A549 (cell line): Measurements from ENCODE around the gene ASB7. TPM values are rescaled to one million over a fixed set of nuclear protein-coding genes. Genes with fewer than 3 reads are reported as not detected.

Experiments
- ATAC-seq, 2 experiments: fragments of 200-7000 bp in 1 of 2; fragments of >200 bp in 1 of 2; cut with Nextera tagmentation in 1 of 2; cut with Tn5 transposase in 1 of 2; 3 replicates each; pipeline versions ENCODE4 v1.8.0 to v1.9.1; 2018 to 2020; ENCODE audit warnings: mild to moderate bottlenecking in 1 of 2, moderate library complexity in 1 of 2
- CTCF ChIA-PET: fragments of 300-600 bp; sonication (Branson Sonifier 250); formaldehyde crosslinking; extraction: SDS; loops from one replicate; lab custom pipeline; 2021; ENCODE audit warnings: antibody characterized with exemption, inconsistent platforms; lab: Yijun Ruan, JAX
- POLR2A ChIA-PET: fragments of 350-600 bp; formaldehyde crosslinking; extraction: SDS; loops from one replicate; lab custom pipeline; 2021; ENCODE audit warnings: antibody characterized with exemption, inconsistent platforms; lab: Yijun Ruan, JAX
- DNase-seq, 2 experiments: peaks; one replicate each; pipeline versions ENCODE4 v3.0.0 to v3.0.0-alpha.2; 2011 to 2016; ENCODE audit warnings: low read depth in 1 of 2, low spot score in 1 of 2
- FAIRE-seq: peaks from 2 replicates; lab custom pipeline; 2011; peaks lifted over from hg19 to GRCh38; lab: Jason Lieb, UNC
- H3K27ac ChIP-seq, 2 experiments: fragments of >200 bp; sonication (Bioruptor Twin); formaldehyde crosslinking; 3 replicates each; pipeline ENCODE4 v1.5.1; 2016 to 2017
- H3K4me1 ChIP-seq: fragments of >200 bp; sonication (Bioruptor Twin); formaldehyde crosslinking; 3 replicates; pipeline ENCODE4 v1.6.1; 2016
- H3K4me2 ChIP-seq: fragments of >200 bp; sonication (Bioruptor Twin); formaldehyde crosslinking; 3 replicates; pipeline ENCODE4 v1.6.1; 2016
- H3K4me3 ChIP-seq: fragments of >200 bp; sonication (Bioruptor Twin); formaldehyde crosslinking; 3 replicates; pipeline ENCODE4 v1.5.1; 2016
- H3K9me3 ChIP-seq: fragments of >200 bp; sonication (Bioruptor Twin); formaldehyde crosslinking; 3 replicates; pipeline ENCODE4 v1.6.1; 2016
- CEBPB ChIP-seq, 2 experiments: fragments of >200 bp in 1 of 2; sonication (Bioruptor Twin) in 1 of 2; formaldehyde crosslinking in 1 of 2; IDR thresholded peaks; 2 replicates each; pipeline ENCODE4 v1.6.1; 2012 to 2016
- CHD2 ChIP-seq: fragments of 150-350 bp; IDR thresholded peaks from 2 replicates; pipeline ENCODE4 v1.6.1; 2014; ENCODE audit warnings: low read length; ENCODE audit not compliant: partially characterized antibody
- CHD4 ChIP-seq: fragments of 200-600 bp; sonication (generic); IDR thresholded peaks from 2 replicates; pipeline ENCODE4 v1.6.1; 2016; ENCODE audit warnings: antibody characterized with exemption, mild to moderate bottlenecking, borderline replicate concordance
- EP300 ChIP-seq, 2 experiments: fragments of >200 bp; sonication (Bioruptor Twin); formaldehyde crosslinking; IDR thresholded peaks; 2 replicates in 1 of 2; 3 replicates in 1 of 2; pipeline ENCODE4 v1.6.1; 2016 to 2017
- ESRRA ChIP-seq: fragments of 150-350 bp; IDR thresholded peaks from 2 replicates; pipeline ENCODE4 v1.6.1; 2014; ENCODE audit warnings: mild to moderate bottlenecking, low read length, borderline replicate concordance
- FOSL2 ChIP-seq, 2 experiments: fragments of 450-650 bp in 1 of 2; fragments of >200 bp in 1 of 2; sonication (Bioruptor Twin) in 1 of 2; formaldehyde crosslinking; IDR thresholded peaks; 2 replicates each; pipeline versions ENCODE4 v1.5.0 to v1.6.1; 2016 to 2020; ENCODE audit warnings: mild to moderate bottlenecking in 1 of 2, moderate library complexity in 1 of 2
- GATA3 ChIP-seq: IDR thresholded peaks from 2 replicates; pipeline ENCODE4 v1.6.1; 2012; ENCODE audit warnings: borderline replicate concordance
- HDAC2 ChIP-seq: fragments of 200-600 bp; sonication (generic); IDR thresholded peaks from 2 replicates; pipeline ENCODE4 v1.6.1; 2016
- HOXB13 ChIP-seq: fragments of 250-450 bp; sonication (Bioruptor Pico); IDR thresholded peaks from 2 replicates; pipeline ENCODE4 v1.5.0; 2020; ENCODE audit warnings: low read depth, mild to moderate bottlenecking, moderate library complexity
- JUNB ChIP-seq: fragments of >200 bp; sonication (Bioruptor Twin); formaldehyde crosslinking; IDR thresholded peaks from 2 replicates; pipeline ENCODE4 v1.6.1; 2016
- MYC ChIP-seq: IDR thresholded peaks from 2 replicates; pipeline ENCODE4 v1.6.1; 2012; ENCODE audit warnings: mild to moderate bottlenecking, inconsistent platforms, low read length, improper control_type of control experiment, borderline replicate concordance
- NPAS2 ChIP-seq: fragments of 250-450 bp; sonication (Bioruptor Pico); IDR thresholded peaks from 2 replicates; pipeline ENCODE4 v1.8.0; 2022; ENCODE audit warnings: mild to moderate bottlenecking, moderate library complexity, borderline replicate concordance
- NR3C1 ChIP-seq: fragments of >200 bp; sonication (Bioruptor Twin); formaldehyde crosslinking; IDR thresholded peaks from 3 replicates; pipeline ENCODE4 v1.6.1; 2017
- POLR2A ChIP-seq: IDR thresholded peaks from 2 replicates; pipeline ENCODE4 v1.6.1; 2012; ENCODE audit warnings: mild to moderate bottlenecking, low read length
- POLR2AphosphoS2 ChIP-seq: conservative IDR thresholded peaks from 2 replicates; pipeline ENCODE4 v1.6.1; 2012; ENCODE audit warnings: low read length, improper control_type of control experiment, inconsistent platforms
- RARB ChIP-seq: fragments of 250-450 bp; sonication (Bioruptor Pico); IDR thresholded peaks from 2 replicates; pipeline ENCODE4 v1.8.0; 2021; ENCODE audit warnings: mild to moderate bottlenecking, moderate library complexity
- RCOR1 ChIP-seq: fragments of 150-350 bp; IDR thresholded peaks from 2 replicates; pipeline ENCODE4 v1.6.1; 2014; ENCODE audit warnings: antibody characterized with exemption, low read length, low read depth
- SMC3 ChIP-seq: fragments of >200 bp; sonication (Bioruptor Twin); formaldehyde crosslinking; IDR thresholded peaks from 3 replicates; pipeline ENCODE4 v1.6.1; 2018; ENCODE audit warnings: inconsistent platforms
- TFCP2L1 ChIP-seq: fragments of 250-450 bp; sonication (Bioruptor Pico); IDR thresholded peaks from 2 replicates; pipeline ENCODE4 v1.5.0; 2021; ENCODE audit warnings: mild to moderate bottlenecking
- TP53 ChIP-seq: fragments of 250-450 bp; sonication (Bioruptor Pico); IDR thresholded peaks from 2 replicates; pipeline ENCODE4 v1.5.0; 2021; ENCODE audit warnings: mild to moderate bottlenecking, moderate library complexity
- ZSCAN20 ChIP-seq: fragments of 250-450 bp; sonication (Bioruptor Pico); IDR thresholded peaks from 2 replicates; pipeline ENCODE4 v1.8.0; 2022; ENCODE audit warnings: mild to moderate bottlenecking, moderate library complexity
- WGBS: methylation state at CpG from one replicate; pipeline ENCODE4 v1.1.6; 2017; ENCODE audit errors: missing lambda C conversion rate; 5-methylcytosine and 5-hydroxymethylcytosine counted together
- polyA plus RNA-seq, 4 experiments: library from polyadenylated mRNA; depleted of rRNA in 3 of 4; stranded (reverse); fragments of >200 nt; fragmentation: RNase III in 1 of 4; extraction: RNeasy Plus Mini Kit Qiagen cat#74134 plus additional on column Dnase treatment in 1 of 4; gene quantifications; 2 replicates in 3 of 4; 3 replicates in 1 of 4; pipeline ENCODE4 v1.2.3, GENCODE V29; 2011 to 2017
- TF ChIP-seq, protein P1 (sequence below): IDR thresholded peaks from 2 replicates; pipeline ENCODE4 v1.6.1; 2012
- TF ChIP-seq, protein P2 (sequence below): fragments of 250-450 bp; sonication (Bioruptor Pico); IDR thresholded peaks from 2 replicates; pipeline ENCODE4 v1.5.0; 2020; ENCODE audit warnings: low read depth, mild to moderate bottlenecking, moderate library complexity
- TF ChIP-seq, protein P3 (sequence below): fragments of >200 bp; sonication (Bioruptor Twin); formaldehyde crosslinking; IDR thresholded peaks from 3 replicates; pipeline ENCODE4 v1.6.1; 2016
- TF ChIP-seq, protein P4 (sequence below): fragments of 250-450 bp; sonication (Bioruptor Pico); IDR thresholded peaks from 2 replicates; pipeline ENCODE4 v1.5.0; 2021; ENCODE audit warnings: mild to moderate bottlenecking, moderate library complexity, borderline replicate concordance

ASB7 gene
- polyA plus RNA-seq, 2 of the 4 experiments (the other 2 are of a cell fraction) = 9.2 to 21.6 TPM

DNA sequence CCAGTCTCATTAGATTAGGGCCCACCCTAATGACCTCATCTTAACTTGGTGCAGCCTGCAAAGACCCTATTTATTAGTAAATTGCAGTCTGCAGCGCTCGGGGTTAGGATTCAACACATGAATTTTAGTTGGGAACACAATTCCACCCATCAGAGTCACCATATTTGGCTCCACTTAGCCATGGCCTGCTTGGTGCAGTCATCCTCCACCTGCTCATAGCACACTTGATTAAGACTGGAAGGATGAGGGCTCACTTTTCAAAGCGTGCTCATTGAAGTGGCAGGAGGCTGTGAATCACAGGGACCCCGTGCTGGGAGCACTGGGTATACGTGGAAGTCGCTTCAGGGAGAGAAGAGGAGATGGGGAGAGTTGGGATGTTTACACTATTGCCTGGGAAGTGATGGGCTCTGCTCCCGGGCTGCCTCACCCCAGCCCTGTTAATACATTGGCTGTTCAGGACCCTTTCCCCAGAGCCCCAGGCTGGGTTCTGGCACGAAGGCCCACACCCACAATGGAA lies 68.2 kb downstream of the ASB7 start:
- no peaks in the 10 kb centered on the region for H3K9me3 ChIP-seq
- ChIA-PET POLR2A (no interaction called here), CTCF (interaction anchor here (0.7 to 5.1 kb wide), 23 partner anchors 10 to 338 kb away, joined by 3 to 117 read pairs (median 10); partner anchors contain the start of genes ALDH1A3 and LRRK1)
- 83% methylated on average over 8 of the region's 8 CpGs for WGBS
- no peak for FAIRE-seq
- H3K4me1 ChIP-seq = peaks cover 5% of the 10 kb centered on the region
- no peak overlapping the region for H3K4me2 ChIP-seq
- H3K4me3 ChIP-seq = no peak overlapping the region
- DNase-seq = no peak
- TF ChIP-seq, protein P1, sequence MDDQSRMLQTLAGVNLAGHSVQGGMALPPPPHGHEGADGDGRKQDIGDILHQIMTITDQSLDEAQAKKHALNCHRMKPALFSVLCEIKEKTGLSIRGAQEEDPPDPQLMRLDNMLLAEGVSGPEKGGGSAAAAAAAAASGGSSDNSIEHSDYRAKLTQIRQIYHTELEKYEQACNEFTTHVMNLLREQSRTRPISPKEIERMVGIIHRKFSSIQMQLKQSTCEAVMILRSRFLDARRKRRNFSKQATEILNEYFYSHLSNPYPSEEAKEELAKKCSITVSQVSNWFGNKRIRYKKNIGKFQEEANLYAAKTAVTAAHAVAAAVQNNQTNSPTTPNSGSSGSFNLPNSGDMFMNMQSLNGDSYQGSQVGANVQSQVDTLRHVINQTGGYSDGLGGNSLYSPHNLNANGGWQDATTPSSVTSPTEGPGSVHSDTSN = no peak
- TF ChIP-seq, protein P2, sequence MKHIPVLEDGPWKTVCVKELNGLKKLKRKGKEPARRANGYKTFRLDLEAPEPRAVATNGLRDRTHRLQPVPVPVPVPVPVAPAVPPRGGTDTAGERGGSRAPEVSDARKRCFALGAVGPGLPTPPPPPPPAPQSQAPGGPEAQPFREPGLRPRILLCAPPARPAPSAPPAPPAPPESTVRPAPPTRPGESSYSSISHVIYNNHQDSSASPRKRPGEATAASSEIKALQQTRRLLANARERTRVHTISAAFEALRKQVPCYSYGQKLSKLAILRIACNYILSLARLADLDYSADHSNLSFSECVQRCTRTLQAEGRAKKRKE (CRISPR knock-in tag) = no peak
- TF ChIP-seq FOSL2 (IDR thresholded peaks at IDR 0.05) (no peak), FOSL2 (CRISPR knock-in tag; IDR thresholded peaks at IDR 0.05) (no peak), CHD2 (no peak), HDAC2 (no peak), NR3C1 (no peak), JUNB (no peak), CHD4 (no peak), CEBPB (IDR thresholded peaks at IDR 0.05) (no peak), TP53 (CRISPR knock-in tag) (no peak), RCOR1 (no peak), MYC (no peak), HOXB13 (no peak)
- TF ChIP-seq, protein P3, sequence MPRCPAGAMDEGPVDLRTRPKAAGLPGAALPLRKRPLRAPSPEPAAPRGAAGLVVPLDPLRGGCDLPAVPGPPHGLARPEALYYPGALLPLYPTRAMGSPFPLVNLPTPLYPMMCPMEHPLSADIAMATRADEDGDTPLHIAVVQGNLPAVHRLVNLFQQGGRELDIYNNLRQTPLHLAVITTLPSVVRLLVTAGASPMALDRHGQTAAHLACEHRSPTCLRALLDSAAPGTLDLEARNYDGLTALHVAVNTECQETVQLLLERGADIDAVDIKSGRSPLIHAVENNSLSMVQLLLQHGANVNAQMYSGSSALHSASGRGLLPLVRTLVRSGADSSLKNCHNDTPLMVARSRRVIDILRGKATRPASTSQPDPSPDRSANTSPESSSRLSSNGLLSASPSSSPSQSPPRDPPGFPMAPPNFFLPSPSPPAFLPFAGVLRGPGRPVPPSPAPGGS = no peak
- no peak for ATAC-seq
- H3K27ac ChIP-seq = no peak overlapping the region

DNA sequence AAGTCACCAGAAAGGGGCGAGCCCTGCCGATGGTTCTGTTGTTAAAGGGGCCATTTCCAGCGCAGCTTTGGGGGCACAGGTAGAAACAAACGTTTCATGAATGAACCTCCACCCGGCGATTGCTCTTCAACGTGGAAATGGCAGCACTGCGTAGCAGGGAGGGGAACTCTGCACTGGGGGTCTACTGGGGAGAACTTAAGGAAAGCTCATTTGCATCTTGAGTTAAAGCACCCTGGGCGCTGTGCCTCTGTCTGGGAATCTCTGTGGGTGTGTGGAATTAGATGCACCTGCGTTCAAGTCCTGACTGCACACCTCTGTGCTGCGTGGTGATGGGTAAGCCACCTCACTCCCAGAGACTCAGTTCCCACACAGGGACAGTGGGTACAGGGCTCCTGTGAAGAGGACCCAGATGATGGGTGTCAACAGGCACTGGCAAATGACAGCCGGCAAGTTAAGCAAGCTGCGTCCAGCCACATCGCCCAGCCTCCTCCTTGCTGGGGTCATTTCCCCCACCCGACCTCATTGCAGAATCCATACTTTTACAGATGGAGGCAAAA lies 68.8 kb downstream of the ASB7 start:
- DNase-seq = no peak
- TF ChIP-seq CHD2 (no peak), TFCP2L1 (CRISPR knock-in tag) (no peak), ESRRA (no peak), SMC3 (no peak), EP300 (IDR thresholded peaks at IDR 0.05) (no peak), POLR2AphosphoS2 (no peak), POLR2A (no peak), NPAS2 (CRISPR knock-in tag) (no peak), ZSCAN20 (CRISPR knock-in tag) (no peak), HOXB13 (no peak), RARB (no peak), GATA3 (no peak)
- TF ChIP-seq, protein P3 = no peak
- TF ChIP-seq, protein P4, sequence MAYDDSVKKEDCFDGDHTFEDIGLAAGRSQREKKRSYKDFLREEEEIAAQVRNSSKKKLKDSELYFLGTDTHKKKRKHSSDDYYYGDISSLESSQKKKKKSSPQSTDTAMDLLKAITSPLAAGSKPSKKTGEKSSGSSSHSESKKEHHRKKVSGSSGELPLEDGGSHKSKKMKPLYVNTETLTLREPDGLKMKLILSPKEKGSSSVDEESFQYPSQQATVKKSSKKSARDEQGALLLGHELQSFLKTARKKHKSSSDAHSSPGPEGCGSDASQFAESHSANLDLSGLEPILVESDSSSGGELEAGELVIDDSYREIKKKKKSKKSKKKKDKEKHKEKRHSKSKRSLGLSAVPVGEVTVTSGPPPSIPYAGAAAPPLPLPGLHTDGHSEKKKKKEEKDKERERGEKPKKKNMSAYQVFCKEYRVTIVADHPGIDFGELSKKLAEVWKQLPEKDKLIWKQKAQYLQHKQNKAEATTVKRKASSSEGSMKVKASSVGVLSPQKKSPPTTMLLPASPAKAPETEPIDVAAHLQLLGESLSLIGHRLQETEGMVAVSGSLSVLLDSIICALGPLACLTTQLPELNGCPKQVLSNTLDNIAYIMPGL (CRISPR knock-in tag) = no peak
- TF ChIP-seq, all 56 proteins: peak for 0
- FAIRE-seq (no peak), ATAC-seq (no peak; a peak in 1 of 6 replicates)
- Histone ChIP-seq H3K4me3 (no peak overlapping the region), H3K27ac (peak overlapping the region; percentile 68 to 73; a peak in 5 of 6 replicates), H3K4me2 (peak overlapping the region; percentile 83), H3K9me3 (no peaks in the 10 kb centered on the region), H3K4me1 (peaks cover 5% of the 10 kb centered on the region)
- ChIA-PET CTCF (interaction anchor here (0.6 to 5.1 kb wide), 78 partner anchors 8 to 352 kb away, joined by 3 to 117 read pairs (median 6); partner anchors contain the start of genes ALDH1A3 and LRRK1), POLR2A (interaction anchor here (1.0 kb wide), 1 partner anchor 208 kb away, joined by 3 read pairs; the partner anchor contains the start of gene ALDH1A3)
- WGBS = 88% methylated on average over 15 of the region's 15 CpGs
